GM12878 (cell line): ENCODE results near the gene MRGPRF. TPM values are rescaled to one million over a fixed set of nuclear protein-coding genes. Genes with fewer than 3 reads are reported as not detected.

Source experiments
- ASH2L ChIP-seq: fragments of 300-600, 200-600 bp; sonication (generic); IDR thresholded peaks from 2 replicates; pipeline ENCODE4 v1.6.1; 2017; ENCODE audit warnings: low read depth, mild to moderate bottlenecking, borderline replicate concordance
- CBX3 ChIP-seq: fragments of 200-600 bp; sonication (generic); IDR thresholded peaks from 2 replicates; pipeline ENCODE4 v1.6.1; 2016; ENCODE audit warnings: low read depth, borderline replicate concordance
- CEBPB ChIP-seq, 2 experiments: fragments of 150-350 bp in 1 of 2; IDR thresholded peaks; 2 replicates each; pipeline ENCODE4 v1.6.1; 2012 to 2014; ENCODE audit warnings: low read depth in 2 of 2, low read length in 2 of 2, borderline replicate concordance in 1 of 2, inconsistent platforms in 1 of 2
- CREM ChIP-seq: IDR thresholded peaks from 2 replicates; pipeline ENCODE4 v1.6.1; 2014; ENCODE audit warnings: antibody characterized with exemption, low read depth
- FOXK2 ChIP-seq: fragments of 450-650 bp; IDR thresholded peaks from 2 replicates; pipeline ENCODE4 v1.6.1; 2017; ENCODE audit warnings: mild to moderate bottlenecking, moderate library complexity
- IRF4 ChIP-seq: IDR thresholded peaks from 2 replicates; pipeline ENCODE4 v1.6.1; 2011; ENCODE audit warnings: low read depth, low read length
- LARP7 ChIP-seq: fragments of 450-650 bp; IDR thresholded peaks from 2 replicates; pipeline ENCODE4 v1.6.1; 2017; ENCODE audit warnings: mild to moderate bottlenecking
- NFIC ChIP-seq: IDR thresholded peaks from 2 replicates; pipeline ENCODE4 v1.6.1; 2012; ENCODE audit warnings: low read depth, mild to moderate bottlenecking, inconsistent platforms, low read length, moderate library complexity
- NR2C2 ChIP-seq: IDR thresholded peaks from 2 replicates; pipeline ENCODE4 v1.6.1; 2011; ENCODE audit warnings: borderline replicate concordance, low read depth; ENCODE audit not compliant: control insufficient read depth, insufficient read length
- NR2F1 ChIP-seq: fragments of 450-650 bp; conservative IDR thresholded peaks from 2 replicates; pipeline ENCODE4 v1.6.1; 2017; ENCODE audit warnings: mild to moderate bottlenecking
- NRF1 ChIP-seq: conservative IDR thresholded peaks from 2 replicates; pipeline ENCODE4 v1.6.1; 2011; ENCODE audit warnings: mild to moderate bottlenecking, low read depth, low read length, improper control_type of control experiment
- POLR2A ChIP-seq: IDR thresholded peaks from 2 replicates; pipeline ENCODE4 v1.6.1; 2011; ENCODE audit warnings: low read depth, mild to moderate bottlenecking, low read length
- POU2F2 ChIP-seq: IDR thresholded peaks from 3 replicates; pipeline ENCODE4 v1.6.1; 2011; ENCODE audit warnings: low read depth, mild to moderate bottlenecking, low read length, borderline replicate concordance
- RAD21 ChIP-seq: IDR thresholded peaks from 2 replicates; pipeline ENCODE4 v1.6.1; 2011; ENCODE audit warnings: mild to moderate bottlenecking, low read depth, low read length, moderate library complexity; ENCODE audit not compliant: insufficient read depth
- SMAD5 ChIP-seq: IDR thresholded peaks from 2 replicates; pipeline ENCODE4 v1.6.1; 2016; ENCODE audit warnings: antibody characterized with exemption, low read depth
- SMARCA5 ChIP-seq: fragments of 450-650 bp; IDR thresholded peaks from 2 replicates; pipeline ENCODE4 v1.6.1; 2017; ENCODE audit warnings: mild to moderate bottlenecking
- SP1 ChIP-seq: IDR thresholded peaks from one replicate; pipeline ENCODE4 v1.6.1; 2011; ENCODE audit warnings: low read depth, low read length
- SPI1 ChIP-seq: IDR thresholded peaks from 2 replicates; pipeline ENCODE4 v1.6.1; 2011; ENCODE audit warnings: low read depth, mild to moderate bottlenecking, low read length, moderate library complexity, borderline replicate concordance; ENCODE audit not compliant: insufficient read depth
- SUPT20H ChIP-seq: IDR thresholded peaks from 2 replicates; pipeline ENCODE4 v1.6.1; 2011; ENCODE audit warnings: low read depth, mild to moderate bottlenecking, low read length, moderate library complexity, borderline replicate concordance; ENCODE audit not compliant: control insufficient read depth
- polyA plus RNA-seq, 11 experiments: library from polyadenylated mRNA; depleted of rRNA in 4 of 11; unstranded in 6 of 11; stranded (reverse) in 5 of 11; fragments of >200 nt; fragmentation: Nextera tagmentation in 4 of 11; fragmentation: Illumina TruSeq in 1 of 11; extraction: Ambion mirVana in 4 of 11; extraction: Trizol in 1 of 11; gene quantifications; 1 replicate in 1 of 11; 2 replicates in 10 of 11; pipeline versions ENCODE4 v1.2.1 to v1.2.3, GENCODE V29; 2011 to 2016; ENCODE audit warnings: inconsistent platforms in 2 of 11, missing spikeins in 2 of 11, low read depth in 1 of 11
- total RNA-seq, 4 experiments: library from RNA; depleted of rRNA in 3 of 4; stranded (reverse); fragments of >200 nt in 3 of 4; fragmentation: Illumina TruSeq in 1 of 4; extraction: Trizol in 1 of 4; gene quantifications; 2 replicates each; pipeline versions ENCODE4 v1.2.1 to v1.2.3, GENCODE V29; 2013 to 2021
- TF ChIP-seq, protein P1 (sequence below): fragments of 450-650 bp; formaldehyde crosslinking; IDR thresholded peaks from 2 replicates; pipeline ENCODE4 v1.4.0; 2022; ENCODE audit warnings: mild to moderate bottlenecking, moderate library complexity
- TF ChIP-seq, protein P2 (sequence below): IDR thresholded peaks from 2 replicates; pipeline ENCODE4 v1.6.1; 2012; ENCODE audit warnings: low read depth, low read length, improper control_type of control experiment
- TF ChIP-seq, protein P3 (sequence below): fragments of 450-650 bp; IDR thresholded peaks from 2 replicates; pipeline ENCODE4 v1.6.1; 2018; ENCODE audit warnings: borderline replicate concordance, mild to moderate bottlenecking; ENCODE audit not compliant: partially characterized antibody
- TF ChIP-seq, protein P4 (sequence below): IDR thresholded peaks from 2 replicates; pipeline ENCODE4 v1.6.1; 2012; ENCODE audit warnings: low read length, inconsistent platforms

MRGPRF gene
- total and polyA plus RNA-seq, 10 of the 15 experiments (the other 5 are each of a cell fraction or from before 2014, with no cell fraction given): not detected

DNA sequence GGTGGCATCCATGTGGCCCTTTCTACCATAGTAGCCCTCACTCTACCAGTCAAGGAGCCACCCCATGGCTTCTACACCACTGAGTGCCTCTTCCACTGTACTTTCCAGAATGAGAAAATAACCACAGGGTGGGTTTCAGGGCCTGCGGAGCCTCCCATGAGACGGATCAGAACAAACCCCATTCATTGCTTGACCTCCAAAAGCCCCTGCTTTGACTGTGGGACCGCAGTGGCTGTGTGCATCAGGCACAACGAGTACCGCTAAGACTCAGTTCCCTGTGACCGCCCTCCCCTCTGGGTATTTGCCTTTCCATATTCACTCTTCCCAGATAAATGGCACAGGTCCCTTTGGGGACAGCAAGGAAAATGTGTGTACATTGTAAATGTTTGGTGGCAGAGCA, 11.5 kb upstream of the MRGPRF start (continued):
- TF ChIP-seq, protein P1, sequence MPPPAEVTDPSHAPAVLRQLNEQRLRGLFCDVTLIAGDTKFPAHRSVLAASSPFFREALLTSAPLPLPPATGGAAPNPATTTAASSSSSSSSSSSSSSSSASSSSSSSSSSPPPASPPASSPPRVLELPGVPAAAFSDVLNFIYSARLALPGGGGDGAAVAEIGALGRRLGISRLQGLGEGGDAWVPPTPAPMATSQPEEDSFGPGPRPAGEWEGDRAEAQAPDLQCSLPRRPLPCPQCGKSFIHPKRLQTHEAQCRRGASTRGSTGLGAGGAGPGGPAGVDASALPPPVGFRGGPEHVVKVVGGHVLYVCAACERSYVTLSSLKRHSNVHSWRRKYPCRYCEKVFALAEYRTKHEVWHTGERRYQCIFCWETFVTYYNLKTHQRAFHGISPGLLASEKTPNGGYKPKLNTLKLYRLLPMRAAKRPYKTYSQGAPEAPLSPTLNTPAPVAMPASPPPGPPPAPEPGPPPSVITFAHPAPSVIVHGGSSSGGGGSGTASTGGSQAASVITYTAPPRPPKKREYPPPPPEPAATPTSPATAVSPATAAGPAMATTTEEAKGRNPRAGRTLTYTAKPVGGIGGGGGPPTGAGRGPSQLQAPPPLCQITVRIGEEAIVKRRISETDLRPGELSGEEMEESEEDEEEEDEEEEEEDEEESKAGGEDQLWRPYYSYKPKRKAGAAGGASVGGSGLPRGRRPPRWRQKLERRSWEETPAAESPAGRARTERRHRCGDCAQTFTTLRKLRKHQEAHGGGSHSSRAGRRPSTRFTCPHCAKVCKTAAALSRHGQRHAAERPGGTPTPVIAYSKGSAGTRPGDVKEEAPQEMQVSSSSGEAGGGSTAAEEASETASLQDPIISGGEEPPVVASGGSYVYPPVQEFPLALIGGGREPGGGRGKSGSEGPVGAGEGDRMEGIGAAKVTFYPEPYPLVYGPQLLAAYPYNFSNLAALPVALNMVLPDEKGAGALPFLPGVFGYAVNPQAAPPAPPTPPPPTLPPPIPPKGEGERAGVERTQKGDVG (CRISPR knock-in tag): no peak
- TF ChIP-seq NRF1 (no peak), IRF4 (no peak), RAD21 (no peak), CREM (no peak), LARP7 (no peak), NR2F1 (no peak; the same call in 1 of the 2 replicates), CBX3 (no peak), ASH2L (no peak), SUPT20H (no peak), SP1 (no peak), SMAD5 (no peak), SPI1 (peak; percentile 6; the same call in 1 of the 2 replicates), POLR2A (no peak), CEBPB (IDR thresholded peaks at IDR 0.05; ENCODE audit: borderline replicate concordance in 1 of 2, low read depth in 2 of 2, low read length in 2 of 2) (no peak), NR2C2 (no peak), NFIC (peak; percentile 37; the same call in 1 of the 2 replicates), SMARCA5 (no peak), POU2F2 (peak; percentile 54; the same call in 1 of the 3 replicates), FOXK2 (no peak)
- TF ChIP-seq, protein P2, sequence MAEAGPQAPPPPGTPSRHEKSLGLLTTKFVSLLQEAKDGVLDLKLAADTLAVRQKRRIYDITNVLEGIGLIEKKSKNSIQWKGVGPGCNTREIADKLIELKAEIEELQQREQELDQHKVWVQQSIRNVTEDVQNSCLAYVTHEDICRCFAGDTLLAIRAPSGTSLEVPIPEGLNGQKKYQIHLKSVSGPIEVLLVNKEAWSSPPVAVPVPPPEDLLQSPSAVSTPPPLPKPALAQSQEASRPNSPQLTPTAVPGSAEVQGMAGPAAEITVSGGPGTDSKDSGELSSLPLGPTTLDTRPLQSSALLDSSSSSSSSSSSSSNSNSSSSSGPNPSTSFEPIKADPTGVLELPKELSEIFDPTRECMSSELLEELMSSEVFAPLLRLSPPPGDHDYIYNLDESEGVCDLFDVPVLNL: no peak
- TF ChIP-seq, protein P3, sequence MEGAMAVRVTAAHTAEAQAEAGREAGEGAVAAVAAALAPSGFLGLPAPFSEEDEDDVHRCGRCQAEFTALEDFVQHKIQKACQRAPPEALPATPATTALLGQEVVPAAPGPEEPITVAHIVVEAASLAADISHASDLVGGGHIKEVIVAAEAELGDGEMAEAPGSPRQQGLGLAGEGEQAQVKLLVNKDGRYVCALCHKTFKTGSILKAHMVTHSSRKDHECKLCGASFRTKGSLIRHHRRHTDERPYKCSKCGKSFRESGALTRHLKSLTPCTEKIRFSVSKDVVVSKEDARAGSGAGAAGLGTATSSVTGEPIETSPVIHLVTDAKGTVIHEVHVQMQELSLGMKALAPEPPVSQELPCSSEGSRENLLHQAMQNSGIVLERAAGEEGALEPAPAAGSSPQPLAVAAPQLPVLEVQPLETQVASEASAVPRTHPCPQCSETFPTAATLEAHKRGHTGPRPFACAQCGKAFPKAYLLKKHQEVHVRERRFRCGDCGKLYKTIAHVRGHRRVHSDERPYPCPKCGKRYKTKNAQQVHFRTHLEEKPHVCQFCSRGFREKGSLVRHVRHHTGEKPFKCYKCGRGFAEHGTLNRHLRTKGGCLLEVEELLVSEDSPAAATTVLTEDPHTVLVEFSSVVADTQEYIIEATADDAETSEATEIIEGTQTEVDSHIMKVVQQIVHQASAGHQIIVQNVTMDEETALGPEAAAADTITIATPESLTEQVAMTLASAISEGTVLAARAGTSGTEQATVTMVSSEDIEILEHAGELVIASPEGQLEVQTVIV: no peak
- TF ChIP-seq, protein P4, sequence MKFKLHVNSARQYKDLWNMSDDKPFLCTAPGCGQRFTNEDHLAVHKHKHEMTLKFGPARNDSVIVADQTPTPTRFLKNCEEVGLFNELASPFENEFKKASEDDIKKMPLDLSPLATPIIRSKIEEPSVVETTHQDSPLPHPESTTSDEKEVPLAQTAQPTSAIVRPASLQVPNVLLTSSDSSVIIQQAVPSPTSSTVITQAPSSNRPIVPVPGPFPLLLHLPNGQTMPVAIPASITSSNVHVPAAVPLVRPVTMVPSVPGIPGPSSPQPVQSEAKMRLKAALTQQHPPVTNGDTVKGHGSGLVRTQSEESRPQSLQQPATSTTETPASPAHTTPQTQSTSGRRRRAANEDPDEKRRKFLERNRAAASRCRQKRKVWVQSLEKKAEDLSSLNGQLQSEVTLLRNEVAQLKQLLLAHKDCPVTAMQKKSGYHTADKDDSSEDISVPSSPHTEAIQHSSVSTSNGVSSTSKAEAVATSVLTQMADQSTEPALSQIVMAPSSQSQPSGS: no peak
